Inferior parietal cortex (tissue), 1 donor: ENCODE data around the gene RNPC3.
A peak's percentile ranks its signal among the peaks of the same experiment; 100 is the strongest.
"Not testable (repeated sequence)": the region's sequence is repeated elsewhere in the genome, so short reads cannot be mapped to it uniquely, and the experiment has no call there.

Experiments used
- DNase-seq: peaks from one replicate; pipeline ENCODE4 v3.0.0-alpha.2; 2016; ENCODE audit errors: extremely low spot score

The RNPC3 gene

DNA sequence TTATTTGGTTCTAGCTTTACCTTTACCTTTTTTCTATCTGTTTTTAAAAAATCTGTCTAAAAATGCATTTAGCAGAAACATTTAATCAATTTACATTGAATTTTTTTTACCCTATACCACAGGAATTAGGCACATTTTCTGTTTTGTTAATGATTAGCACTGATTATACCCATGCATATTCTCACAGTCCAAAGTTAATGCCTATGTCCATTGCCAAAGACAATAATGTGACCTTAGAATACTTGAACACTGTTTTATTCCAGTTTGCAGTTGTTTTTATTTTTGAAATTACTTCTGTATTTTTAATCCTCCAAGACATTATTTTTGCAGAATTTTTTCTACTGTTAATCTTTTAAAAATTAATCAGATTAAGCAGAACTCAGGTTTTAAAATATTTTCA lies 34.9 kb downstream of the RNPC3 start:
- no peak for DNase-seq

GRCh38 chr1:103561124-103561523 lies 35.6 kb downstream of the RNPC3 start:
- DNase-seq = not testable (repeated sequence)

DNA sequence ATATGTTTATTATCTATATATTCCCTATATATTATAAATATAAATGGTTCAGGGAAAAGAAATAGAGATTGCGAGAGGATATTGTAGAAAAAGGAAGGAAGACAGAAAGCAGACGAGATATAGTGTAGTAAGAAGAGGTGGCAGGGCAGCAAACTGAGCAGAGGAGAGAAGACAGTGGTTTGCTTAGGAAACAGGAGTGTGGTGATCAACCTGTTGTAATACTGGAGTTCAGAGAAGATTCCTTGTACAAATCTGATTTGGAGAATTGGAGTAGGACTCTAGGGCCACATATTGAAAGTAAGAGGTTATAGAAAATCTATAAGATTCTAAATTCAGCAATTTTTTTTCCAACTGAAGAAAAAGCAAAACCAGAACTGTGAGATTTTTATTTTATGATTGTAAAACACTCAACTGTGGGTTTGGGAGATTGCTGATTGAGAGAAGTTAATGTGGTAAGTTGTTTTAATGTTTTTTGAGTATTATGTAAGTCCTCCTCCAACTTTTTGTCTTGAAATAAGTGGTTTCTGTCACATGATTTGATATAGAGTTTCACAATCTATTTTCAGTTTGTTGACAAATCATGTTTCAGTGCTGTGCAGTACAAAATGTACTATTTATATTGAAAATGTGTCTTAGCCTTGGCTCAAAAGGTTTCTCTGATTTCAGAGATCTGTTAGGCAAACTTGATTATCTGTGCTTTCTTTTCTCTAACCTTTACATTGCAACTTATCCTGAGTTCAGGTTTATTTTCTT lies 36.3 kb downstream of the RNPC3 start:
- peak; percentile 26 for DNase-seq

DNA sequence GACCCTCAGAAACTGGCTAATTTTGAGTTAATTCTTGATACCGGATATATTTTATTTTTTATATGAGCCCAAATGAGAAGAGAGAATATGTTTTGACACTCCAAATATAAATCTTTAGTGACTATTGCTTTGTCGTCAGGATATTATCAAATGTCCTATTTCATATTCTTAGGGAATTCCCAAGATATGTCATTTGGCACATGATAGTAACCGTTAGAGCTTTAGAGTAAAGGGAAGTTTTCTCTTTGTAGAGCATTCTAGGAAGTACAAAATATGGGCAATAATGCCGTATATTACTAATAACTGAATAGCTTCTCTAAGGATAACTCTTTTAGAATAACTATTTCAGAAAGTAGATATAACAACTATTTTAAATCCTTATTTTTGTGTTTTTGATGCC lies 37.6 kb downstream of the RNPC3 start:
- no peak for DNase-seq

DNA sequence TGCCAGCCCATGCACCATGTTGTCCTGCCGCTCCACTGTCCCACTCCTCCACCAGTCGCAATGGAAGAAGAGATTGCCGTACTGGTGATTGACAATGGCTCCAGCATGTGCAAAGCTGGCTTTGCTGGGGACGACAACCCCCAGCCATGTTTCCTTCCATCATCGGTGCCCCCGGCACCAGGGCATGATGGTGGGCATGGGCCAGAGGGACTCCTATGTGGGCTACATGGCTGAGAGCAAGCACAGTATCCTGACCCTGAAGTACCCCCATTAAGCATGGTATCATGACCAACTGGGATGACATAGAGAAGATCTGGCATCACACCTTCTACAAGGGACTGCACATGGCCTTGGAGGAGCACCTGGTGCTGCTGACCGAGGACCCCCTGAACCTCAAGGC lies 44.0 kb downstream of the RNPC3 start:
- no peak for DNase-seq

- DNase-seq = not testable (repeated sequence)
Measured at GRCh38 chr1:103571289-103571688, 45.8 kb downstream of the RNPC3 start, which contains the start of gene AMY2B. Gene AMY2B (plus strand): TSS chr1:103571589. CDS start chr1:103571603, 14 bp downstream.

GRCh38 chr1:103576065-103576464 lies 50.6 kb downstream of the RNPC3 start:
- DNase-seq = no peak

DNA sequence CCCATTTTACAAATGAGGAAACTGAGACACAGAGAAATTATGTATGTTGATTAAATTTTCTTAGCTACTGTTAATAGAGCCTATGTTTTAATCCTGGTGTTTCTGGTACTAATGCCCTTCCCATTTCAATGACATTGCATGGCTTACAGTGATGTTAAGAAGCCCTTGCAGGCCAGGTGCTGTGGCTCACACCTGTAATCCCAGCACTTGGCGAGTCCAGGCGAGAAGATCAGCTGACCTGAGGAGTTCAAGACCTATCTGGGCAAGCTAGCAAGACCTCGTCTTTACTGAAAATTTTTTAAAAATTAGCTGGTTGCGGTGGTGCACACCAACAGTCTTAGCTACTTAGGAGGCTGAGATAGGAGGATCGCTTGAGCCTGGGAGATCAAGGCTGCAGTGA lies 51.3 kb downstream of the RNPC3 start:
- DNase-seq = not testable (repeated sequence)

DNA sequence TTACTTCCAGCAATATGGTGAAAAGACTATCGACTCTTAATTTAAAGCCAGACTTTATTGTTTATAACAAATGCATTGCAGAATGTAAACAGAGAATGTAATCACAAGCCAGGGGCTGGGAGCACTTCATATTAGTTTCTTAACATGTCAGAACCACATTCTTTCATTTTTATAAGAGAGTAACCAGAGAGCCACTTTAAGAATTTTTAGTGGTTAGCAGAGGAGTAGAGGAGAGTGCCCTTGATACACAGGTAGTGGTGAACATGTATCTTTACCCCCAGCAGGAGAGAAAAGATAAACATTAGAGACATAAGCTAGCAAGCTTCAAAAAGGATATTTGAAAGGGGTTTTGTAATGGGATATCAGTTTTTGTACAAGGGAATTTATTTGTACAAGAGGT lies 57.0 kb downstream of the RNPC3 start:
- DNase-seq = no peak

- no peak for DNase-seq
Measured at GRCh38 chr1:103583887-103584286, 58.4 kb downstream of the RNPC3 start.

DNA sequence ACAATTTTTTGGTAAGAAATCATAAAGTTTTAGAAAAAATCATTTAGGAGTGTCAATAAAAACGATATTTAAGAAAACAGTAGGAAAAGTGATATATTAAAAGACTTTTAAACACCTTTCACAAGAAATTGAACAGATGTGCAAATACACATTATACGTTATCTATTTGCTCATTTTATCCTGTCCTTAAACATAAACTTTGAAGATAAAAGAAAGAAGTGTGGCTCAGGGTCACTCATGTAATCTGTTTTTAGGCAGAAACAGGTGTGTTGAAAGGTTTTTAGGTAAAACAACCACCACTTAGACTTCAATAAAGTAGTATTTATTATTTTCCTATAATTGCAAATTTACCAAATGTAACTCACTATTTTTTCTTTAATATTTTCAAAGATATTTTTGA lies 59.0 kb downstream of the RNPC3 start:
- DNase-seq = no peak

DNA sequence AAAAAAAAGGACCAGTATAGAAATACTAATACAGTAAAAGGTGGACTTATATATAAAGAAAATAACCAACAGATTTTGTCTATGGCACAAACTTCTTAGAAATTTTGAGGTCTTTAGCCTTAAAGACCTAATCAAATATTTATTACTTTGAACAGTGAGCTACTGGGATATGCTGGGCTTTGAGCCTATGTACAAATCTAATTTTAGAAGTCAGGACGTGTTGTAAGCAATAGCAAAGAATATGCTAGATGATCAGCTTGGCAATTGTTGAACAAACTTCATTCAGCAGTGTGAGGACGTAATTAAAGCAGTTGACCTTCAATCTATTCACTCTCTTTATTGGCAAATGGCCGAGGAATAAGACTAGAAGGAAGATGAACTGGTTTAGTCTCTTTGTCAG lies 77.2 kb downstream of the RNPC3 start:
- not testable (repeated sequence) for DNase-seq
